WTC11 (cell line): ENCODE data around the gene HAVCR2.

ENCODE experiments used
- CREB1 ChIP-seq: sonication (generic); formaldehyde crosslinking; IDR thresholded peaks from 2 replicates; pipeline ENCODE4 v1.8.0; 2023; ENCODE audit warnings: mild to moderate bottlenecking, missing genetic modification reagents
- ESRRA ChIP-seq: sonication (generic); formaldehyde crosslinking; IDR thresholded peaks from 2 replicates; pipeline ENCODE4 v1.8.1; 2022; ENCODE audit warnings: mild to moderate bottlenecking, missing genetic modification reagents, borderline replicate concordance
- FOXP1 ChIP-seq: sonication (generic); formaldehyde crosslinking; IDR thresholded peaks from 2 replicates; pipeline ENCODE4 v1.8.0; 2022; ENCODE audit warnings: missing genetic modification reagents, mild to moderate bottlenecking, moderate library complexity, borderline replicate concordance
- MLX ChIP-seq: sonication (generic); formaldehyde crosslinking; IDR thresholded peaks from 2 replicates; pipeline ENCODE4 v1.8.1; 2023; ENCODE audit warnings: mild to moderate bottlenecking, missing genetic modification reagents, moderate library complexity
- NR1H2 ChIP-seq: sonication (generic); formaldehyde crosslinking; IDR thresholded peaks from 2 replicates; pipeline ENCODE4 v1.9.0; 2021; ENCODE audit warnings: mild to moderate bottlenecking, moderate library complexity, missing genetic modification reagents
- NR2C2 ChIP-seq: sonication (generic); formaldehyde crosslinking; IDR thresholded peaks from 2 replicates; pipeline ENCODE4 v1.8.0; 2022; ENCODE audit warnings: mild to moderate bottlenecking, missing genetic modification reagents
- PRDM15 ChIP-seq: sonication (generic); formaldehyde crosslinking; IDR thresholded peaks from 2 replicates; pipeline ENCODE4 v1.8.0; 2022; ENCODE audit warnings: missing genetic modification reagents
- RELA ChIP-seq: sonication (generic); formaldehyde crosslinking; IDR thresholded peaks from 2 replicates; pipeline ENCODE4 v1.8.1; 2022; ENCODE audit warnings: missing genetic modification reagents, mild to moderate bottlenecking, borderline replicate concordance
- USF2 ChIP-seq: sonication (generic); formaldehyde crosslinking; IDR thresholded peaks from 2 replicates; pipeline ENCODE4 v1.8.1; 2023; ENCODE audit warnings: mild to moderate bottlenecking, missing genetic modification reagents, moderate library complexity
- TF ChIP-seq, protein P1 (sequence below): sonication (generic); formaldehyde crosslinking; IDR thresholded peaks from 2 replicates; pipeline ENCODE4 v1.8.0; 2022; ENCODE audit warnings: mild to moderate bottlenecking, missing genetic modification reagents
- TF ChIP-seq, protein P2 (sequence below): fragments of 200-600 bp; IDR thresholded peaks from 2 replicates; pipeline ENCODE4 v1.8.0; 2022; ENCODE audit warnings: antibody characterized with exemption
- TF ChIP-seq, protein P3 (sequence below): fragments of 250-450 bp; sonication (Bioruptor Pico); IDR thresholded peaks from 2 replicates; pipeline ENCODE4 v1.9.0; 2021; ENCODE audit warnings: mild to moderate bottlenecking, borderline replicate concordance
- TF ChIP-seq, protein P4 (sequence below): sonication (generic); formaldehyde crosslinking; IDR thresholded peaks from 2 replicates; pipeline ENCODE4 v1.8.0; 2022; ENCODE audit warnings: mild to moderate bottlenecking, missing genetic modification reagents
- TF ChIP-seq, protein P5 (sequence below): sonication (generic); formaldehyde crosslinking; conservative IDR thresholded peaks from 2 replicates; pipeline ENCODE4 v1.8.1; 2022; ENCODE audit warnings: mild to moderate bottlenecking, missing genetic modification reagents

GRCh38 chr5:157045601-157046000 is 63.2 kb downstream of the HAVCR2 start:
- TF ChIP-seq, protein P1, sequence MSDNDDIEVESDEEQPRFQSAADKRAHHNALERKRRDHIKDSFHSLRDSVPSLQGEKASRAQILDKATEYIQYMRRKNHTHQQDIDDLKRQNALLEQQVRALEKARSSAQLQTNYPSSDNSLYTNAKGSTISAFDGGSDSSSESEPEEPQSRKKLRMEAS (CRISPR knock-in tag), result no peak
- TF ChIP-seq, protein P2, sequence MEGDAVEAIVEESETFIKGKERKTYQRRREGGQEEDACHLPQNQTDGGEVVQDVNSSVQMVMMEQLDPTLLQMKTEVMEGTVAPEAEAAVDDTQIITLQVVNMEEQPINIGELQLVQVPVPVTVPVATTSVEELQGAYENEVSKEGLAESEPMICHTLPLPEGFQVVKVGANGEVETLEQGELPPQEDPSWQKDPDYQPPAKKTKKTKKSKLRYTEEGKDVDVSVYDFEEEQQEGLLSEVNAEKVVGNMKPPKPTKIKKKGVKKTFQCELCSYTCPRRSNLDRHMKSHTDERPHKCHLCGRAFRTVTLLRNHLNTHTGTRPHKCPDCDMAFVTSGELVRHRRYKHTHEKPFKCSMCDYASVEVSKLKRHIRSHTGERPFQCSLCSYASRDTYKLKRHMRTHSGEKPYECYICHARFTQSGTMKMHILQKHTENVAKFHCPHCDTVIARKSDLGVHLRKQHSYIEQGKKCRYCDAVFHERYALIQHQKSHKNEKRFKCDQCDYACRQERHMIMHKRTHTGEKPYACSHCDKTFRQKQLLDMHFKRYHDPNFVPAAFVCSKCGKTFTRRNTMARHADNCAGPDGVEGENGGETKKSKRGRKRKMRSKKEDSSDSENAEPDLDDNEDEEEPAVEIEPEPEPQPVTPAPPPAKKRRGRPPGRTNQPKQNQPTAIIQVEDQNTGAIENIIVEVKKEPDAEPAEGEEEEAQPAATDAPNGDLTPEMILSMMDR, result no peak
- TF ChIP-seq MLX (no peak), PRDM15 (CRISPR knock-in tag) (no peak), USF2 (no peak), CREB1 (CRISPR knock-in tag) (no peak), ESRRA (CRISPR knock-in tag) (no peak), NR2C2 (CRISPR knock-in tag) (no peak), FOXP1 (no peak), RELA (no peak), NR1H2 (CRISPR knock-in tag) (no peak)
- TF ChIP-seq, protein P3, sequence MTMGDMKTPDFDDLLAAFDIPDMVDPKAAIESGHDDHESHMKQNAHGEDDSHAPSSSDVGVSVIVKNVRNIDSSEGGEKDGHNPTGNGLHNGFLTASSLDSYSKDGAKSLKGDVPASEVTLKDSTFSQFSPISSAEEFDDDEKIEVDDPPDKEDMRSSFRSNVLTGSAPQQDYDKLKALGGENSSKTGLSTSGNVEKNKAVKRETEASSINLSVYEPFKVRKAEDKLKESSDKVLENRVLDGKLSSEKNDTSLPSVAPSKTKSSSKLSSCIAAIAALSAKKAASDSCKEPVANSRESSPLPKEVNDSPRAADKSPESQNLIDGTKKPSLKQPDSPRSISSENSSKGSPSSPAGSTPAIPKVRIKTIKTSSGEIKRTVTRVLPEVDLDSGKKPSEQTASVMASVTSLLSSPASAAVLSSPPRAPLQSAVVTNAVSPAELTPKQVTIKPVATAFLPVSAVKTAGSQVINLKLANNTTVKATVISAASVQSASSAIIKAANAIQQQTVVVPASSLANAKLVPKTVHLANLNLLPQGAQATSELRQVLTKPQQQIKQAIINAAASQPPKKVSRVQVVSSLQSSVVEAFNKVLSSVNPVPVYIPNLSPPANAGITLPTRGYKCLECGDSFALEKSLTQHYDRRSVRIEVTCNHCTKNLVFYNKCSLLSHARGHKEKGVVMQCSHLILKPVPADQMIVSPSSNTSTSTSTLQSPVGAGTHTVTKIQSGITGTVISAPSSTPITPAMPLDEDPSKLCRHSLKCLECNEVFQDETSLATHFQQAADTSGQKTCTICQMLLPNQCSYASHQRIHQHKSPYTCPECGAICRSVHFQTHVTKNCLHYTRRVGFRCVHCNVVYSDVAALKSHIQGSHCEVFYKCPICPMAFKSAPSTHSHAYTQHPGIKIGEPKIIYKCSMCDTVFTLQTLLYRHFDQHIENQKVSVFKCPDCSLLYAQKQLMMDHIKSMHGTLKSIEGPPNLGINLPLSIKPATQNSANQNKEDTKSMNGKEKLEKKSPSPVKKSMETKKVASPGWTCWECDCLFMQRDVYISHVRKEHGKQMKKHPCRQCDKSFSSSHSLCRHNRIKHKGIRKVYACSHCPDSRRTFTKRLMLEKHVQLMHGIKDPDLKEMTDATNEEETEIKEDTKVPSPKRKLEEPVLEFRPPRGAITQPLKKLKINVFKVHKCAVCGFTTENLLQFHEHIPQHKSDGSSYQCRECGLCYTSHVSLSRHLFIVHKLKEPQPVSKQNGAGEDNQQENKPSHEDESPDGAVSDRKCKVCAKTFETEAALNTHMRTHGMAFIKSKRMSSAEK (CRISPR knock-in tag), result no peak
- TF ChIP-seq, protein P4, sequence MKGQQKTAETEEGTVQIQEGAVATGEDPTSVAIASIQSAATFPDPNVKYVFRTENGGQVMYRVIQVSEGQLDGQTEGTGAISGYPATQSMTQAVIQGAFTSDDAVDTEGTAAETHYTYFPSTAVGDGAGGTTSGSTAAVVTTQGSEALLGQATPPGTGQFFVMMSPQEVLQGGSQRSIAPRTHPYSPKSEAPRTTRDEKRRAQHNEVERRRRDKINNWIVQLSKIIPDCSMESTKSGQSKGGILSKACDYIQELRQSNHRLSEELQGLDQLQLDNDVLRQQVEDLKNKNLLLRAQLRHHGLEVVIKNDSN, result no peak
- TF ChIP-seq, protein P5, sequence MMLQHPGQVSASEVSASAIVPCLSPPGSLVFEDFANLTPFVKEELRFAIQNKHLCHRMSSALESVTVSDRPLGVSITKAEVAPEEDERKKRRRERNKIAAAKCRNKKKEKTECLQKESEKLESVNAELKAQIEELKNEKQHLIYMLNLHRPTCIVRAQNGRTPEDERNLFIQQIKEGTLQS, result no peak
